H9 (cell line): Measurements from ENCODE around the gene PARD6G. TPM values are rescaled to one million over a fixed set of nuclear protein-coding genes. Genes with fewer than 3 reads are reported as not detected.

Source experiments
- DNase-seq: peaks from one replicate; pipeline ENCODE4 v3.0.0-alpha.2; 2017
- H2AFZ ChIP-seq: one replicate; pipeline ENCODE4 v1.6.1; 2013; ENCODE audit warnings: mild to moderate bottlenecking, low read length, control low read depth, moderate library complexity
- H2AK5ac ChIP-seq: 2 replicates; pipeline ENCODE4 v1.6.1; 2013; ENCODE audit warnings: low read length, control low read depth, mixed read lengths; ENCODE audit not compliant: insufficient read length
- H2BK120ac ChIP-seq: one replicate; pipeline ENCODE4 v1.6.1; 2013; ENCODE audit warnings: low read depth, mild to moderate bottlenecking, low read length, control low read depth, inconsistent platforms; ENCODE audit not compliant: poor library complexity, severe bottlenecking
- H2BK12ac ChIP-seq: 2 replicates; pipeline ENCODE4 v1.6.1; 2013; ENCODE audit warnings: low read length, control low read depth, mixed read lengths, low read depth; ENCODE audit not compliant: insufficient read length
- H2BK15ac ChIP-seq: 2 replicates; pipeline ENCODE4 v1.6.1; 2013; ENCODE audit warnings: low read depth, low read length, control low read depth
- H2BK20ac ChIP-seq: one replicate; pipeline ENCODE4 v1.6.1; 2013; ENCODE audit warnings: low read depth, mild to moderate bottlenecking, low read length, control low read depth, inconsistent platforms; ENCODE audit not compliant: poor library complexity, severe bottlenecking
- H2BK5ac ChIP-seq: 2 replicates; pipeline ENCODE4 v1.6.1; 2013; ENCODE audit warnings: low read length, control low read depth, mixed read lengths; ENCODE audit not compliant: insufficient read length
- H3K14ac ChIP-seq: 2 replicates; pipeline ENCODE4 v1.6.1; 2013; ENCODE audit warnings: low read length, control low read depth; ENCODE audit not compliant: insufficient read depth
- H3K18ac ChIP-seq: 2 replicates; pipeline ENCODE4 v1.6.1; 2013; ENCODE audit warnings: low read depth, mild to moderate bottlenecking, mixed read lengths, low read length, control low read depth; ENCODE audit not compliant: insufficient read length
- H3K23ac ChIP-seq: 2 replicates; pipeline ENCODE4 v1.6.1; 2013; ENCODE audit warnings: low read length, control low read depth, mixed read lengths, low read depth; ENCODE audit not compliant: insufficient read length
- H3K23me2 ChIP-seq: 2 replicates; pipeline ENCODE4 v1.6.1; 2013; ENCODE audit warnings: low read depth, mild to moderate bottlenecking, mixed read lengths, low read length, control low read depth; ENCODE audit not compliant: insufficient read length, poor library complexity, severe bottlenecking
- H3K27ac ChIP-seq: 2 replicates; pipeline ENCODE4 v1.5.1; 2013; ENCODE audit warnings: low read length, control low read depth, mixed read lengths, low read depth; ENCODE audit not compliant: insufficient read length
- H3K27me3 ChIP-seq: 2 replicates; pipeline ENCODE4 v1.6.1; 2013; ENCODE audit warnings: low read length, control low read depth, inconsistent platforms; ENCODE audit not compliant: insufficient read depth
- H3K4ac ChIP-seq: 2 replicates; pipeline ENCODE4 v1.6.1; 2013; ENCODE audit warnings: low read depth, mild to moderate bottlenecking, control low read depth, inconsistent platforms, low read length, moderate library complexity
- H3K4me1 ChIP-seq: 2 replicates; pipeline ENCODE4 v1.6.1; 2013; ENCODE audit warnings: low read length, control low read depth, inconsistent platforms; ENCODE audit not compliant: insufficient read depth
- H3K4me2 ChIP-seq: 2 replicates; pipeline ENCODE4 v1.6.1; 2013; ENCODE audit warnings: low read length, control low read depth, mixed read lengths; ENCODE audit not compliant: insufficient read length, insufficient read depth
- H3K56ac ChIP-seq: 2 replicates; pipeline ENCODE4 v1.6.1; 2013; ENCODE audit warnings: low read depth, mild to moderate bottlenecking, mixed read lengths, low read length, control low read depth; ENCODE audit not compliant: insufficient read length
- H3K79me1 ChIP-seq: 2 replicates; pipeline ENCODE4 v1.6.1; 2013; ENCODE audit warnings: low read depth, mild to moderate bottlenecking, moderate library complexity, low read length, control low read depth, inconsistent platforms; ENCODE audit not compliant: insufficient read depth, poor library complexity, severe bottlenecking
- H3K79me2 ChIP-seq: 2 replicates; pipeline ENCODE4 v1.6.1; 2013; ENCODE audit warnings: low read length, control low read depth, inconsistent platforms; ENCODE audit not compliant: insufficient read depth
- H3K9ac ChIP-seq: 2 replicates; pipeline ENCODE4 v1.6.1; 2013; ENCODE audit warnings: low read length, control low read depth, mixed read lengths; ENCODE audit not compliant: insufficient read length; ENCODE audit errors: extremely low read depth
- H3K9me3 ChIP-seq: one replicate; pipeline ENCODE4 v1.6.1; 2013; ENCODE audit warnings: low read depth, low read length, inconsistent platforms; ENCODE audit not compliant: control insufficient read depth
- H3T11ph ChIP-seq: one replicate; pipeline ENCODE4 v1.6.1; 2013; ENCODE audit warnings: mild to moderate bottlenecking, low read length, control low read depth, inconsistent platforms
- H4K20me1 ChIP-seq: one replicate; pipeline ENCODE4 v1.6.1; 2013; ENCODE audit not compliant: control insufficient read depth, insufficient read length, insufficient read depth
- H4K5ac ChIP-seq: 2 replicates; pipeline ENCODE4 v1.6.1; 2013; ENCODE audit warnings: low read depth, mild to moderate bottlenecking, mixed read lengths, low read length, control low read depth; ENCODE audit not compliant: insufficient read length
- H4K8ac ChIP-seq: replicated peaks from 2 replicates; pipeline ENCODE4 v1.6.1; 2013; ENCODE audit warnings: low read length, control low read depth, mixed read lengths, low read depth; ENCODE audit not compliant: insufficient read length
- H4K91ac ChIP-seq: 2 replicates; pipeline ENCODE4 v1.6.1; 2013; ENCODE audit warnings: low read depth, mild to moderate bottlenecking, moderate library complexity, mixed read lengths, low read length, control low read depth; ENCODE audit not compliant: insufficient read length
- H3K27ac Mint-ChIP-seq, 3 experiments: 2 replicates in 2 of 3; 3 replicates in 1 of 3; pipeline ENCODE4 v1.8.0; 2020 to 2021; ENCODE audit warnings: mixed read lengths in 3 of 3, mild to moderate bottlenecking in 1 of 3, moderate library complexity in 1 of 3
- H3K27me3 Mint-ChIP-seq: 2 replicates; pipeline ENCODE4 v1.8.0; 2021; ENCODE audit warnings: low read depth, mild to moderate bottlenecking, moderate library complexity, mixed read lengths
- H3K36me3 Mint-ChIP-seq, 3 experiments: 2 replicates in 2 of 3; 3 replicates in 1 of 3; pipeline ENCODE4 v1.8.0; 2020 to 2021; ENCODE audit warnings: low read depth in 3 of 3, mixed read lengths in 3 of 3; ENCODE audit not compliant: insufficient read depth in 1 of 3
- H3K4me1 Mint-ChIP-seq, 2 experiments: 2 replicates each; pipeline ENCODE4 v1.8.0; 2020; ENCODE audit warnings: mixed read lengths in 2 of 2
- H3K4me3 Mint-ChIP-seq, 2 experiments: 2 replicates in 1 of 2; 3 replicates in 1 of 2; pipeline ENCODE4 v1.8.0; 2020 to 2021; ENCODE audit warnings: mild to moderate bottlenecking in 2 of 2, mixed read lengths in 2 of 2, moderate library complexity in 1 of 2
- H3K9me3 Mint-ChIP-seq, 2 experiments: 2 replicates in 1 of 2; 3 replicates in 1 of 2; pipeline ENCODE4 v1.8.0; 2020; ENCODE audit warnings: mild to moderate bottlenecking in 2 of 2, mixed read lengths in 2 of 2, moderate library complexity in 1 of 2
- CTCF ChIP-seq: fragments of 200-600 bp; sonication (generic); conservative IDR thresholded peaks from 3 replicates; pipeline ENCODE4 v1.8.0; 2021; ENCODE audit warnings: antibody characterized with exemption, mild to moderate bottlenecking
- WGBS: extraction: QIAGEN DNeasy Blood & Tissue Kit; methylation state at CpG from one replicate; pipeline ENCODE4 v1.1.7; 2013; ENCODE audit warnings: missing lambda C conversion rate, low lambda C conversion rate, mixed read lengths; ENCODE audit not compliant: insufficient read length; ENCODE audit errors: extremely low coverage; 5-methylcytosine and 5-hydroxymethylcytosine counted together
- total RNA-seq: library from RNA; stranded (reverse); gene quantifications from 2 replicates; pipeline ENCODE4 v1.2.1, GENCODE V29; 2021

PARD6G gene
- total RNA-seq, 1 experiment from 2014 or later = 11.2 TPM

GRCh38 chr18:80197528-80197927 lies 49.8 kb downstream of the PARD6G start:
- no peak overlapping the region for H4K91ac ChIP-seq
- no peaks in the 10 kb centered on the region for H4K20me1 ChIP-seq
- H2BK120ac ChIP-seq = no peak overlapping the region
- no peak overlapping the region for H4K8ac ChIP-seq
- no peak overlapping the region for H3K4me3 Mint-ChIP-seq
- no peaks in the 10 kb centered on the region for H3K23me2 ChIP-seq
- H3K9me3 Mint-ChIP-seq = no peaks in the 10 kb centered on the region; a peak in 1 of 5 replicates
- no peak overlapping the region for H3K4ac ChIP-seq
- H3K36me3 Mint-ChIP-seq = no peaks in the 10 kb centered on the region
- peaks cover 9% of the 10 kb centered on the region for H3K4me1 ChIP-seq
- H3K4me1 Mint-ChIP-seq = peaks cover 37 to 46% of the 10 kb centered on the region in 2 experiments
- H3K27me3 Mint-ChIP-seq = peaks cover 3% of the 10 kb centered on the region; the same call in 1 of the 2 replicates
- DNase-seq = no peak
- H2BK15ac ChIP-seq = no peak overlapping the region
- H3K14ac ChIP-seq = no peak overlapping the region
- no peaks in the 10 kb centered on the region for H3K79me2 ChIP-seq
- no peak overlapping the region for H2AFZ ChIP-seq
- no peak overlapping the region for H4K5ac ChIP-seq
- H3K56ac ChIP-seq = no peak overlapping the region
- H3K27ac Mint-ChIP-seq = peak overlapping the region in 2 of 3 experiments; percentile 88 to 90; a peak in 4 of 7 replicates
- no peak overlapping the region for H3T11ph ChIP-seq
- H3K27ac ChIP-seq = no peak overlapping the region
- no peak overlapping the region for H3K4me2 ChIP-seq
- H3K79me1 ChIP-seq = no peaks in the 10 kb centered on the region
- no peak for TF ChIP-seq CTCF
- H3K9me3 ChIP-seq = no peaks in the 10 kb centered on the region
- no peak overlapping the region for H2AK5ac ChIP-seq
- H2BK20ac ChIP-seq = no peak overlapping the region
- H2BK5ac ChIP-seq = no peak overlapping the region
- no peak overlapping the region for H2BK12ac ChIP-seq
- H3K9ac ChIP-seq = no peak overlapping the region
- WGBS = no CpG with 5 or more reads among the region's 4 CpGs
- H3K18ac ChIP-seq = no peak overlapping the region
- H3K27me3 ChIP-seq = no peaks in the 10 kb centered on the region
- no peak overlapping the region for H3K23ac ChIP-seq
